HK-2 (cell line): Measurements from ENCODE around the gene NAPB.

Source experiments
- DNase-seq: peaks from one replicate; pipeline ENCODE4 v3.0.0-alpha.2; 2018; ENCODE audit not compliant: unreplicated experiment

NAPB gene

DNA sequence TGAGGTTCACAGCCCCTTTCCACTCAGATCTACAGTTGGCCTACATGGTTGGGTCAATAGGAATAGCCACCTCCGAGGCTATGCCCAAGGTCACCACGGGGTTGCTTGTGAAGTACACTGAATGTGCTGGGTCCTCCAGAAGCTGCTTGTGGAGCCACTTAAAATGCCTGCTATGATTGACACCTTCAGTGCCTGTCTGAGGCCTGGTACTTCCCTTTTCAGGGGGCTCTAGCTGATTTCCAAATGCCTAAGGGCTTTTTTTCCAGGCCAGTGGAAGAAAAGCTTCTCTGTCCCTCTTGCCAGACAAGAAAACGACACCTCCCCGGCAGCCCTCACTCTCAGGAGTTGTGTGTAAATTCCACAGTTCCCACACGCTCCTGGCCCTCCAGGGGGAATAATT is 77.0 kb downstream of the NAPB start:
- DNase-seq, result no peak

DNA sequence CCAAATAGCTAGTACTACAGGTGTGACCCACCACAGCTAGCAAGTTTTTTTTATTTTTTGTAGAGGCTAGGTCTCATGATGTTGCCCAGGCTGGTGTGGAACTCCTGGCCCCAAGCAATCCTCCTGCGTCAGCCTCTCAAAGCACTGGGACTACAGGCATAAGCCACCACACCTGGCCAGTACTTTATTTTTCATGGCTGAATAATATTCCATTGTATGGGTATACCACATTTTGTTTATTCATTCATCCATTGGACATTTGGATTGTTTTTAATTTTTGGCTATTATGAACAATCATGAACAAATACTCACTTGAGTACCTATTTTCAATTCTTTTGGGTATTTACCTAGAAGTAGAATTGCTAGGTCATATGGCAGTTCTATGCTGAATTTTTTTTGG is 77.7 kb downstream of the NAPB start:
- DNase-seq, result no peak

- DNase-seq, result no peak
Measured at GRCh38 chr20:23341073-23341472, 80.2 kb downstream of the NAPB start.

DNA sequence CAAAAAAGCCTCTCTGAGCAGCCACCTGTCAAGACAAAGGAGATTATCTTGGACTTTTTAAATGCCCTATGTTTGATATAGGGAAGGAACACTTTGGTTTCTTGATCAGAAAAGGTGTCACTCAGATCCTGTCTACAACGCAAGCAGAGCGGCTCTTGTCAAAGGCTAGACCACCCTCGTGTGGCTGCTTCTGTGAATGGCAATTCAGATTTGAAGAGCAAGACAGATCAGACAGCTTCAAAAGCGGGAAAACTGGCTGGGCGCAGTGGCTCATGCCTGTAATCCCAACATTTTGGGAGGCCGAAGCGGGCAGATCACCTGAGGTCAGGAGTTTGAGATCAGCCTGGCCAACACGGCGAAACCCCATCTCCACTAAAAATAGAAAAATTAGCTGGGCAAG is 80.8 kb downstream of the NAPB start:
- DNase-seq, result peak; percentile 48

- no peak for DNase-seq
Measured at GRCh38 chr20:23339986-23340385, 81.3 kb downstream of the NAPB start.

DNA sequence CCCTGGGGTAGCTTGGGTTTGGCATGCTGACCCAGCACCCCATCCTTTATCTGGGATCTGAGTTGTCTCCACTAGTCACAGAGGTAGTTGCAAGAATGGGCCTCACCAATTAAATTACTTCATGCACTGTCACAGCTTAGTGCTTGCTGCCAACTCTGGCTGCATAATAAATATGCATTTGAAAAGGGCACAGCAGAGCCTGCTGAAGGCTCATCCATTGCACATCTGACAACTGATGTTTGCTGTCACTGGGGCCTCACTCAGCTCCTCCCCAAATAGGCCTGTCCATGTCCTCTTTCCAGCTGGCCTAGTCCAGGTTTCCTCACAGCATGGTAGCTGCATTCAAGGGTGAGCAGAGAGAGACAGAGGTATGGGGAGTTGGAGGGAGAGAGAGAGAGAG is 84.0 kb downstream of the NAPB start:
- DNase-seq, result no peak

GRCh38 chr20:23336476-23336875 is 84.8 kb downstream of the NAPB start:
- no peak for DNase-seq

DNA sequence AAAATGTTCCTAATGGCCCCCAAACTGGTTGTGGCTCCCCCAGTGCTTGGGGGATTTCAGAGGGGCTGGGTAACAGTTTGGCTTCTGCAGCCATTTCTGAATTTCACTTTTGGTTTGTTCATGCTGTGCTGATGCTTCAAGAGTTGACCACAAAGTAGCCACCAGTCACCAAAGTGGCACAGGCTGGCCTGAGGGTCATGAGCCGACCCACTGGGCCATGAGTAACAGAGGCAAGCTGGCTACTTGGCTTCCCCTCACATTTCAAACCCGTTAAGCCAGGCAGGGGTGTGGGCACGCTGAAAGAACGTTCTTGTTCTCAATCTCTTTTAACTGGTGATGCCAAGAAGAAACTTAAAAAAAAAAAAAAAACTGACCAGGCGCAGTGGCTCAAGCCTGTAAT is 85.8 kb downstream of the NAPB start:
- no peak for DNase-seq

DNA sequence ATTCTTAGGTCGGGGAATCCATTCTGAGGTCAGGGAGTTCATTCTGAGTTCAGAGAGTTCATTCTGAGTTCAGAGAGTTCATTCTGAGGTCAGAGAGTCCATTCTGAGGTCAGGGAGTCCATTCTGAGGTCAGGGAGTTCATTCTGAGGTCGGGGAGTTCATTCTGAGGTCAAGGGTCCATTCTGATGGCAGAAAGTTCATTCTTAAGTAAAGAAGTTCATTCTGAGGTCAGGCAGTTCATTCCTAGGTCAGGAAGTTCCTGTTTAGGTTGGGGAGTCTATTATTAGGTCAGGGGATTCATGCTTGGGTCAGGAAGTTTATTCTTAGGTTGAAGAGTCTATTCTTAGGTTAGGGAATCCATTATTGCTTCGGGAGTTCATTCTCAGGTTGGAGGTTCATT is 87.2 kb downstream of the NAPB start:
- no peak for DNase-seq

DNA sequence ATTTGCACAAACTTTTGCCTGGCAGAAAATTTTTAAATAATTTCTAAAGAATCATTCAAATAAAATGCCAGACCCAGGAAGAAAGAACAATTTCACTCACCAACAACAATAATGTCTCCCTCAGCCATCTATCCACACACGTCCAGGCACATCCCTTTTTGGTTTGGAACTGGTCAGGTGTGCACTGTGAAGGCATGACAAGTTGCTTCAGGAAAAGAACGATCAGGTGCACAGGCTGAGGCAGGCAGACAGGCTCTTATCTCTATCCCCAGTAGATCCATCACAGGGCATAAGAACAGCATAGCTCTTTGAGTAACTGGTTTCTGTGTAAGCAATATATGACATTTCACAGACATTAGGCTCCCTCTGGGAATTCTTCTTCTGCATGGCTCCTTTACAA is 88.8 kb downstream of the NAPB start:
- no peak for DNase-seq

DNA sequence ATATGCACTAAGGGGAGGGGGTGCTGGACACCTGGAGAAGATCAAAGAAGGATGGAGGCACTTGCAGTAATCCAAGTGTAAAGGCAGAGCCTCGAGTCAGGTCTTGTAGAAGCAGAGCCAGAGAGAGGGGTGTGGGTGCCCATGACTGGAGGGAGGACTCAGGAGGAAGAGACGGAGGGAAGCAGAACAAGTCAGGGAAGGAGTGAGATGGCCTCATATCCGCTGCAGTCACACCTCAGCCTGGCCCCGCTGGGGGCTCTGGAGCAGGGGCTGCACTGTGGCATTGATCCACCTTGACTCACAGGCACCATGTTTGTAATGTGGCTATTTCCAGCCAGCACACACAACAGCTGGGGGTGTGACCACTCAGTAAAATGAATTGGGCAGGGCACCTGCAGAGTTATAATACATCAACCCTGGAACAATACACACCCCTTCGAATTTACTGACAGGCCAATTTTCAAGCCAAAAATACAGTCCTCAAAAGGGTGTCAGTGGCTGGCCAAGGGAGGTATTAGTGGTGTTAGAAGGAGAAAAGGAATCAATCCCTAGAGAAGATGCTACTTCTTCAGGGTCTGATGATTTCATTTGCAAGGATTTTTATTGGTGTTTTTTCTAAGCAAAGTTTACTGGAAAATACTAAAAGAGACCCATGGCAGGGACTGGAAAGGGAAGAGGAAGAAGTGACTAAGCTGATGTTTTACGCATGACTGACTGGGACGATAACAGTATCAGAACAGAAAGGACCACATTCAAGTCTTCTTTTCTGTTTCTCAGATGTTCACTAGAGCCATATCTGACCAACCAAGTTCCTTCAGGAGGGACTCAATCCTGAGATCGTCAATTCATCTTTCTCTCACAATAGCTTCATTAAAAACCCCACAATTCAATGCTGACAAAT is 89.6 kb downstream of the NAPB start:
- no peak for DNase-seq

- no peak for DNase-seq
Measured at GRCh38 chr20:23327617-23328333, 93.5 kb downstream of the NAPB start.

DNA sequence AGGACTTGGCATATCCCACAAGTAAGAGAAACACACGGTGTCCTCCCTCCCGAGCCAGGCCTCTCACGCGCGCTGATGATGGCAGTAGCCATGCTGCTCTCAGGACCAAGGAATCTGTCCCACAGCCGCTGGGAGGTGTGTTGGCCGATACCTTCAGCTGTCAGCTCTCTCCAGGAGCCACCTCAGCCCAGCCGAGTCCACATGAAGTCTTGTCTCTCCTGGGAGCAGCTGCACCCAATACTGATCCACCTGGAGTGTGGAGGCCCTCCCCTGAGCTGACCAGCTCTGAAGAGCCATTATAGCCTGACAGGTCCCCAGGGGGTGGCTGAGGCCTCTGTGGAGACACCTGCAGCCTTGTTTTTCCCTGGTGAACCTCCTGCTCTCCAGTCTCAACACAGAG is 94.5 kb downstream of the NAPB start:
- DNase-seq, result no peak

GRCh38 chr20:23325107-23325506 is 96.2 kb downstream of the NAPB start:
- no peak for DNase-seq
